HepG2 (cell line): Measurements from ENCODE around the gene CD96. TPM values are rescaled to one million over a fixed set of nuclear protein-coding genes. Genes with fewer than 3 reads are reported as not detected.

ENCODE experiments used
- ATAC-seq: fragments of 200-7000 bp; cut with Tn5 transposase; 3 replicates; pipeline ENCODE4 v1.9.1; 2020; ENCODE audit warnings: mild to moderate bottlenecking, moderate library complexity
- BruUV-seq: library from RNA; stranded (reverse); fragments of 400-500 nt; replicated peaks from 2 replicates; lab custom pipeline; 2021; lab: Mats Ljungman, UMichigan
- CTCF ChIA-PET: fragments of 300-600 bp; formaldehyde crosslinking; extraction: SDS; loops from one replicate; lab custom pipeline; 2021; ENCODE audit warnings: low total read pairs, inconsistent platforms, low intra/inter-chr PET ratio; lab: Yijun Ruan, JAX
- POLR2A ChIA-PET: fragments of 350-600 bp; sonication (Branson Sonifier 250); formaldehyde crosslinking; loops from one replicate; lab custom pipeline; 2020; ENCODE audit warnings: antibody characterized with exemption, inconsistent platforms; lab: Yijun Ruan, JAX
- DNase-seq: peaks from one replicate; pipeline ENCODE4 v3.0.0-alpha.2; 2015; ENCODE audit warnings: low spot score
- FAIRE-seq: peaks from 3 replicates; lab custom pipeline; 2011; peaks lifted over from hg19 to GRCh38; lab: Jason Lieb, UNC
- H2AFZ ChIP-seq: one replicate; pipeline ENCODE4 v1.6.1; 2011; ENCODE audit warnings: low read length, inconsistent platforms
- H3K27ac ChIP-seq: fragments of 300-600 bp; 3 replicates; pipeline ENCODE4 v1.8.0; 2011; ENCODE audit warnings: mixed run types, mild to moderate bottlenecking, mixed read lengths, low read length, inconsistent platforms; ENCODE audit not compliant: insufficient read depth; ENCODE audit errors: extremely low read length
- H3K27me3 ChIP-seq, 2 experiments: fragments of 200-600 bp in 1 of 2; 2 replicates in 1 of 2; 3 replicates in 1 of 2; pipeline versions ENCODE4 v1.6.0 to v1.8.0; 2011; ENCODE audit warnings: low read length in 2 of 2, mild to moderate bottlenecking in 2 of 2, moderate library complexity in 2 of 2, inconsistent platforms in 1 of 2; ENCODE audit not compliant: insufficient read depth in 2 of 2, control insufficient read depth in 1 of 2
- H3K36me3 ChIP-seq, 2 experiments: fragments of 200-600 bp in 1 of 2; replicated peaks in 1 of 2; 2 replicates in 1 of 2; 3 replicates in 1 of 2; pipeline versions ENCODE4 v1.5.1 to v1.8.0; 2011; ENCODE audit warnings: low read length in 2 of 2, inconsistent platforms in 1 of 2; ENCODE audit not compliant: insufficient read depth in 2 of 2, control insufficient read depth in 1 of 2
- H3K4me1 ChIP-seq: 2 replicates; pipeline ENCODE4 v1.5.1; 2012; ENCODE audit warnings: low read length, inconsistent platforms; ENCODE audit not compliant: insufficient read depth
- H3K4me2 ChIP-seq: 2 replicates; pipeline ENCODE4 v1.6.0; 2011; ENCODE audit warnings: low read depth, low read length, inconsistent platforms
- H3K4me3 ChIP-seq, 3 experiments: fragments of 200-600 bp in 1 of 3; sonication (generic), shearing (Covaris generic) in 1 of 3; replicated peaks in 1 of 3; 2 replicates each; pipeline ENCODE4 v1.5.1; 2011 to 2016; ENCODE audit warnings: low read length in 3 of 3, inconsistent platforms in 2 of 3, low read depth in 2 of 3, mild to moderate bottlenecking in 2 of 3, control low read depth in 1 of 3, mixed read lengths in 1 of 3; ENCODE audit not compliant: insufficient read depth in 1 of 3
- H3K79me2 ChIP-seq: one replicate; pipeline ENCODE4 v1.6.1; 2011; ENCODE audit warnings: low read length, inconsistent platforms; ENCODE audit not compliant: insufficient read depth
- H3K9ac ChIP-seq: 2 replicates; pipeline ENCODE4 v1.6.0; 2011; ENCODE audit warnings: mild to moderate bottlenecking, low read depth, low read length, inconsistent platforms; ENCODE audit not compliant: insufficient read depth
- H3K9me3 ChIP-seq: 2 replicates; pipeline ENCODE4 v1.5.1; 2012; ENCODE audit warnings: mild to moderate bottlenecking, low read length
- H4K20me1 ChIP-seq: 2 replicates; pipeline ENCODE4 v1.6.0; 2011; ENCODE audit warnings: inconsistent platforms, mild to moderate bottlenecking, low read length, moderate library complexity; ENCODE audit not compliant: insufficient read depth
- DR1 ChIP-seq: sonication (generic); formaldehyde crosslinking; IDR thresholded peaks from 2 replicates; pipeline ENCODE4 v1.8.0; 2021; ENCODE audit warnings: mild to moderate bottlenecking, missing genetic modification reagents, inconsistent platforms
- GPN1 ChIP-seq: sonication (generic); formaldehyde crosslinking; IDR thresholded peaks from 2 replicates; pipeline ENCODE4 v1.5.1; 2020; ENCODE audit warnings: missing genetic modification reagents, borderline replicate concordance
- JUND ChIP-seq: sonication (generic); formaldehyde crosslinking; IDR thresholded peaks from 2 replicates; pipeline ENCODE4 v1.8.0; 2022; ENCODE audit warnings: mild to moderate bottlenecking, missing genetic modification reagents
- MED8 ChIP-seq: sonication (generic); formaldehyde crosslinking; IDR thresholded peaks from 2 replicates; pipeline ENCODE4 v1.8.1; 2023; ENCODE audit warnings: mild to moderate bottlenecking, missing genetic modification reagents; ENCODE audit not compliant: insufficient replicate concordance
- NCOA5 ChIP-seq: sonication (generic); formaldehyde crosslinking; IDR thresholded peaks from 2 replicates; pipeline ENCODE4 v1.4.0; 2020; ENCODE audit warnings: missing genetic modification reagents
- ZNF749 ChIP-seq: sonication (generic); formaldehyde crosslinking; IDR thresholded peaks from 2 replicates; pipeline ENCODE4 v1.8.0; 2022; ENCODE audit warnings: mild to moderate bottlenecking, missing genetic modification reagents, moderate library complexity, borderline replicate concordance
- ZNF775 ChIP-seq: sonication (generic); formaldehyde crosslinking; IDR thresholded peaks from 2 replicates; pipeline ENCODE4 v1.4.0; 2020; ENCODE audit warnings: missing genetic modification reagents, mild to moderate bottlenecking, moderate library complexity, borderline replicate concordance
- WGBS: methylation state at CpG from one replicate; pipeline ENCODE4 v1.1.6; 2017; ENCODE audit warnings: low lambda C conversion rate; 5-methylcytosine and 5-hydroxymethylcytosine counted together
- in situ Hi-C: cut with HindIII; loops from 2 replicates; pipeline ENCODE4 v1.10.0; 2017; ENCODE audit warnings: low pct_unique_long_range_greater_than_20kb; ENCODE audit not compliant: extremely low pct_ligation_motif_present
- intact Hi-C: fragments of 100-400 bp; cut with micrococcal nuclease; formaldehyde crosslinking; loops from one replicate; pipeline ENCODE4 v1.10.0; 2022; ENCODE audit not compliant: unreplicated experiment
- polyA plus RNA-seq, 8 experiments: library from polyadenylated mRNA; depleted of rRNA in 3 of 8; stranded (reverse) in 7 of 8; unstranded in 1 of 8; fragments of >200 nt; fragmentation: Illumina TruSeq in 4 of 8; extraction: Trizol in 4 of 8; gene quantifications; 2 replicates each; pipeline versions ENCODE4 v1.2.1 to v1.2.3, GENCODE V29; 2011 to 2016; ENCODE audit warnings: low read depth in 4 of 8, missing spikeins in 1 of 8, mixed read lengths in 1 of 8; ENCODE audit not compliant: insufficient read depth in 1 of 8
- total RNA-seq, 5 experiments: library from RNA; depleted of rRNA; stranded (reverse); fragments of >200 nt; fragmentation: Illumina TruSeq; extraction: Trizol; gene quantifications; 2 replicates each; pipeline ENCODE4 v1.2.3, GENCODE V29; 2016; ENCODE audit warnings: low read depth in 1 of 5
- TF ChIP-seq, protein P1 (sequence below): sonication (generic); formaldehyde crosslinking; IDR thresholded peaks from 2 replicates; pipeline ENCODE4 v1.5.1; 2020; ENCODE audit warnings: missing genetic modification reagents, mild to moderate bottlenecking, borderline replicate concordance
- TF ChIP-seq, protein P2 (sequence below): sonication (generic); formaldehyde crosslinking; IDR thresholded peaks from 2 replicates; pipeline ENCODE4 v1.4.0; 2020; ENCODE audit warnings: missing genetic modification reagents
- TF ChIP-seq, protein P3 (sequence below): sonication (generic); formaldehyde crosslinking; conservative IDR thresholded peaks from 2 replicates; pipeline ENCODE4 v1.5.0; 2020; ENCODE audit warnings: missing genetic modification reagents
- TF ChIP-seq, protein P4 (sequence below): sonication (generic); formaldehyde crosslinking; IDR thresholded peaks from 2 replicates; pipeline ENCODE4 v1.4.0; 2020; ENCODE audit warnings: mild to moderate bottlenecking, missing genetic modification reagents, borderline replicate concordance
- TF ChIP-seq, protein P5 (sequence below): sonication (generic); formaldehyde crosslinking; IDR thresholded peaks from 2 replicates; pipeline ENCODE4 v1.4.0; 2020; ENCODE audit warnings: mild to moderate bottlenecking, missing genetic modification reagents

The CD96 gene
- total and polyA plus RNA-seq, 2 of the 13 experiments (the other 11 are each of a cell fraction or from before 2014, with no cell fraction given): not detected

DNA sequence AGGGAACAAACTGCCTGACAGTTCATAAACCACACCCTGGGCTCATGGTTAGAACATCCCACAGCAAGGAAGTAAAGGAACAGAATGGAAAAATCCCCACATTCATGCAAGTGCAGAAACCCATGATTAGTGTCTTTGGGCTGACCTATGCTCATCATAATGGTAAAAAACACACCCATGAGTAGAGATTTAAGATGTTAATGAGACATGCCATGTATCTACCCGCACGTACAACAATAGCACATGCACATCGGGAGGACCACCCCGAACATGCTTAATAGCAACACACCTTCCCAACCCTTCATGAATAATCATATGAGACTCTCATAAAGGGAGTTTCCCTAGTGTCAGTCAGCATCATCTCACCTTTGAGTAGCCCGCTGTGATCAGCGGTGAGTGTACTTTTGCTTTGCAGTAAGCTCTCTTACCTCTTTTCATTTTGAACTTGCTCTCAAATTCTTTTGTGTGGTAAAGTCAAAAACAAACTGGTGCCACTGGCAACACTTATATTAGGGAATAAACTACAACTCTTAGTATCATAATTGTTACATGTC is 30.0 kb downstream of the CD96 start:
- no peak for FAIRE-seq
- ATAC-seq: no peak
- H3K4me3 ChIP-seq: no peak overlapping the region
- in situ Hi-C loops (no loop called here), intact Hi-C loops (loop anchor here (10.0 kb wide), 1 partner anchor 443 kb away; no protein-coding TSS in a partner anchor)
- no TSS peak for BruUV-seq
- no peaks in the 10 kb centered on the region for H3K9me3 ChIP-seq
- no peak overlapping the region for H3K4me2 ChIP-seq
- H3K27me3 ChIP-seq: no peaks in the 10 kb centered on the region
- no peak overlapping the region for H3K9ac ChIP-seq
- DNase-seq: no peak
- H2AFZ ChIP-seq: no peak overlapping the region
- no peaks in the 10 kb centered on the region for H3K36me3 ChIP-seq
- H3K79me2 ChIP-seq: no peaks in the 10 kb centered on the region
- no peaks in the 10 kb centered on the region for H3K4me1 ChIP-seq
- 48% methylated on average over 6 of the region's 6 CpGs for whole genome bisulfite sequencing
- no peak overlapping the region for H3K27ac ChIP-seq
- TF ChIP-seq, protein P1, sequence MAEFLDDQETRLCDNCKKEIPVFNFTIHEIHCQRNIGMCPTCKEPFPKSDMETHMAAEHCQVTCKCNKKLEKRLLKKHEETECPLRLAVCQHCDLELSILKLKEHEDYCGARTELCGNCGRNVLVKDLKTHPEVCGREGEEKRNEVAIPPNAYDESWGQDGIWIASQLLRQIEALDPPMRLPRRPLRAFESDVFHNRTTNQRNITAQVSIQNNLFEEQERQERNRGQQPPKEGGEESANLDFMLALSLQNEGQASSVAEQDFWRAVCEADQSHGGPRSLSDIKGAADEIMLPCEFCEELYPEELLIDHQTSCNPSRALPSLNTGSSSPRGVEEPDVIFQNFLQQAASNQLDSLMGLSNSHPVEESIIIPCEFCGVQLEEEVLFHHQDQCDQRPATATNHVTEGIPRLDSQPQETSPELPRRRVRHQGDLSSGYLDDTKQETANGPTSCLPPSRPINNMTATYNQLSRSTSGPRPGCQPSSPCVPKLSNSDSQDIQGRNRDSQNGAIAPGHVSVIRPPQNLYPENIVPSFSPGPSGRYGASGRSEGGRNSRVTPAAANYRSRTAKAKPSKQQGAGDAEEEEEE: no peak
- TF ChIP-seq, protein P2, sequence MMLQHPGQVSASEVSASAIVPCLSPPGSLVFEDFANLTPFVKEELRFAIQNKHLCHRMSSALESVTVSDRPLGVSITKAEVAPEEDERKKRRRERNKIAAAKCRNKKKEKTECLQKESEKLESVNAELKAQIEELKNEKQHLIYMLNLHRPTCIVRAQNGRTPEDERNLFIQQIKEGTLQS (CRISPR knock-in tag): no peak
- TF ChIP-seq ZNF749 (CRISPR knock-in tag) (no peak), GPN1 (CRISPR knock-in tag) (no peak), JUND (CRISPR knock-in tag) (no peak), NCOA5 (CRISPR knock-in tag) (no peak), DR1 (no peak), MED8 (no peak), ZNF775 (CRISPR knock-in tag) (no peak)
- TF ChIP-seq, protein P3, sequence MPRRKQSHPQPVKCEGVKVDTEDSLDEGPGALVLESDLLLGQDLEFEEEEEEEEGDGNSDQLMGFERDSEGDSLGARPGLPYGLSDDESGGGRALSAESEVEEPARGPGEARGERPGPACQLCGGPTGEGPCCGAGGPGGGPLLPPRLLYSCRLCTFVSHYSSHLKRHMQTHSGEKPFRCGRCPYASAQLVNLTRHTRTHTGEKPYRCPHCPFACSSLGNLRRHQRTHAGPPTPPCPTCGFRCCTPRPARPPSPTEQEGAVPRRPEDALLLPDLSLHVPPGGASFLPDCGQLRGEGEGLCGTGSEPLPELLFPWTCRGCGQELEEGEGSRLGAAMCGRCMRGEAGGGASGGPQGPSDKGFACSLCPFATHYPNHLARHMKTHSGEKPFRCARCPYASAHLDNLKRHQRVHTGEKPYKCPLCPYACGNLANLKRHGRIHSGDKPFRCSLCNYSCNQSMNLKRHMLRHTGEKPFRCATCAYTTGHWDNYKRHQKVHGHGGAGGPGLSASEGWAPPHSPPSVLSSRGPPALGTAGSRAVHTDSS (CRISPR knock-in tag): no peak
- TF ChIP-seq, protein P4, sequence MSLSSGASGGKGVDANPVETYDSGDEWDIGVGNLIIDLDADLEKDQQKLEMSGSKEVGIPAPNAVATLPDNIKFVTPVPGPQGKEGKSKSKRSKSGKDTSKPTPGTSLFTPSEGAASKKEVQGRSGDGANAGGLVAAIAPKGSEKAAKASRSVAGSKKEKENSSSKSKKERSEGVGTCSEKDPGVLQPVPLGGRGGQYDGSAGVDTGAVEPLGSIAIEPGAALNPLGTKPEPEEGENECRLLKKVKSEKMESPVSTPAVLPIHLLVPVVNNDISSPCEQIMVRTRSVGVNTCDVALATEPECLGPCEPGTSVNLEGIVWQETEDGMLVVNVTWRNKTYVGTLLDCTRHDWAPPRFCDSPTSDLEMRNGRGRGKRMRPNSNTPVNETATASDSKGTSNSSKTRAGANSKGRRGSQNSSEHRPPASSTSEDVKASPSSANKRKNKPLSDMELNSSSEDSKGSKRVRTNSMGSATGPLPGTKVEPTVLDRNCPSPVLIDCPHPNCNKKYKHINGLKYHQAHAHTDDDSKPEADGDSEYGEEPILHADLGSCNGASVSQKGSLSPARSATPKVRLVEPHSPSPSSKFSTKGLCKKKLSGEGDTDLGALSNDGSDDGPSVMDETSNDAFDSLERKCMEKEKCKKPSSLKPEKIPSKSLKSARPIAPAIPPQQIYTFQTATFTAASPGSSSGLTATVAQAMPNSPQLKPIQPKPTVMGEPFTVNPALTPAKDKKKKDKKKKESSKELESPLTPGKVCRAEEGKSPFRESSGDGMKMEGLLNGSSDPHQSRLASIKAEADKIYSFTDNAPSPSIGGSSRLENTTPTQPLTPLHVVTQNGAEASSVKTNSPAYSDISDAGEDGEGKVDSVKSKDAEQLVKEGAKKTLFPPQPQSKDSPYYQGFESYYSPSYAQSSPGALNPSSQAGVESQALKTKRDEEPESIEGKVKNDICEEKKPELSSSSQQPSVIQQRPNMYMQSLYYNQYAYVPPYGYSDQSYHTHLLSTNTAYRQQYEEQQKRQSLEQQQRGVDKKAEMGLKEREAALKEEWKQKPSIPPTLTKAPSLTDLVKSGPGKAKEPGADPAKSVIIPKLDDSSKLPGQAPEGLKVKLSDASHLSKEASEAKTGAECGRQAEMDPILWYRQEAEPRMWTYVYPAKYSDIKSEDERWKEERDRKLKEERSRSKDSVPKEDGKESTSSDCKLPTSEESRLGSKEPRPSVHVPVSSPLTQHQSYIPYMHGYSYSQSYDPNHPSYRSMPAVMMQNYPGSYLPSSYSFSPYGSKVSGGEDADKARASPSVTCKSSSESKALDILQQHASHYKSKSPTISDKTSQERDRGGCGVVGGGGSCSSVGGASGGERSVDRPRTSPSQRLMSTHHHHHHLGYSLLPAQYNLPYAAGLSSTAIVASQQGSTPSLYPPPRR (CRISPR knock-in tag): no peak
- TF ChIP-seq, protein P5, sequence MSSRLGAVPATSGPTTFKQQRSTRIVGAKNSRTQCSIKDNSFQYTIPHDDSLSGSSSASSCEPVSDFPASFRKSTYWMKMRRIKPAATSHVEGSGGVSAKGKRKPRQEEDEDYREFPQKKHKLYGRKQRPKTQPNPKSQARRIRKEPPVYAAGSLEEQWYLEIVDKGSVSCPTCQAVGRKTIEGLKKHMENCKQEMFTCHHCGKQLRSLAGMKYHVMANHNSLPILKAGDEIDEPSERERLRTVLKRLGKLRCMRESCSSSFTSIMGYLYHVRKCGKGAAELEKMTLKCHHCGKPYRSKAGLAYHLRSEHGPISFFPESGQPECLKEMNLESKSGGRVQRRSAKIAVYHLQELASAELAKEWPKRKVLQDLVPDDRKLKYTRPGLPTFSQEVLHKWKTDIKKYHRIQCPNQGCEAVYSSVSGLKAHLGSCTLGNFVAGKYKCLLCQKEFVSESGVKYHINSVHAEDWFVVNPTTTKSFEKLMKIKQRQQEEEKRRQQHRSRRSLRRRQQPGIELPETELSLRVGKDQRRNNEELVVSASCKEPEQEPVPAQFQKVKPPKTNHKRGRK: no peak
- no peaks in the 10 kb centered on the region for H4K20me1 ChIP-seq
- ChIA-PET CTCF (no interaction called here), POLR2A (no interaction called here)
